GM10248 (cell line): Measurements from ENCODE around the gene PHGDH.

Source experiments
- CTCF ChIA-PET: fragments of 300-600 bp; sonication (Branson Sonifier 250); formaldehyde crosslinking; extraction: SDS; loops from one replicate; lab custom pipeline; 2021; ENCODE audit warnings: antibody characterized with exemption; lab: Yijun Ruan, JAX
- POLR2A ChIA-PET: fragments of 350-650 bp; sonication (Branson Sonifier 250); formaldehyde crosslinking; extraction: SDS; loops from one replicate; lab custom pipeline; 2020; ENCODE audit warnings: antibody characterized with exemption; lab: Yijun Ruan, JAX
- DNase-seq: peaks from one replicate; pipeline ENCODE4 v3.0.0; 2012; ENCODE audit errors: extremely low spot score
- TF ChIP-seq, protein P1 (sequence below): IDR thresholded peaks from 2 replicates; pipeline ENCODE4 v1.5.1; 2012; ENCODE audit warnings: mild to moderate bottlenecking, low read depth; ENCODE audit errors: extremely low read depth, missing control alignments, control extremely low read depth

The PHGDH gene

DNA sequence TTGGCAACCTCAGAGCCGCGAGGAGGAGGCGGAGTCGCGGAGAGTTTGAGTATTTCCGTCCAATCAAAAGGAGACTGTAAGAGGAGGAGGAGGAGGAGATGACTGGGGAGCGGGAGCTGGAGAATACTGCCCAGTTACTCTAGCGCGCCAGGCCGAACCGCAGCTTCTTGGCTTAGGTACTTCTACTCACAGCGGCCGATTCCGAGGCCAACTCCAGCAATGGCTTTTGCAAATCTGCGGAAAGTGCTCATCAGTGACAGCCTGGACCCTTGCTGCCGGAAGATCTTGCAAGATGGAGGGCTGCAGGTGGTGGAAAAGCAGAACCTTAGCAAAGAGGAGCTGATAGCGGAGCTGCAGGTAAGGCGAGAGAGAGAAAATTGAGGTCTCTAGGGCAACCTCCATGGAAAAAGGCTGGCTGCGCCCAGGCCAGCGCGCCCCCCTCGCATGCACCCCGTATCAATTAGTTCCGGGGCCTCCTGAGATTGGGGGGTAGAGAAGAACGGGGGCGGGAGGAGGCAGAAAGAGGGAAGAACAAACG is at the start of gene PHGDH:
Gene PHGDH, plus strand, starts transcription at position 131 of the 538 bp plus-strand sequence. Its CDS starts 89 bp downstream, at position 220.
- POLR2A ChIA-PET = no interaction called here
- TF ChIP-seq, protein P1, sequence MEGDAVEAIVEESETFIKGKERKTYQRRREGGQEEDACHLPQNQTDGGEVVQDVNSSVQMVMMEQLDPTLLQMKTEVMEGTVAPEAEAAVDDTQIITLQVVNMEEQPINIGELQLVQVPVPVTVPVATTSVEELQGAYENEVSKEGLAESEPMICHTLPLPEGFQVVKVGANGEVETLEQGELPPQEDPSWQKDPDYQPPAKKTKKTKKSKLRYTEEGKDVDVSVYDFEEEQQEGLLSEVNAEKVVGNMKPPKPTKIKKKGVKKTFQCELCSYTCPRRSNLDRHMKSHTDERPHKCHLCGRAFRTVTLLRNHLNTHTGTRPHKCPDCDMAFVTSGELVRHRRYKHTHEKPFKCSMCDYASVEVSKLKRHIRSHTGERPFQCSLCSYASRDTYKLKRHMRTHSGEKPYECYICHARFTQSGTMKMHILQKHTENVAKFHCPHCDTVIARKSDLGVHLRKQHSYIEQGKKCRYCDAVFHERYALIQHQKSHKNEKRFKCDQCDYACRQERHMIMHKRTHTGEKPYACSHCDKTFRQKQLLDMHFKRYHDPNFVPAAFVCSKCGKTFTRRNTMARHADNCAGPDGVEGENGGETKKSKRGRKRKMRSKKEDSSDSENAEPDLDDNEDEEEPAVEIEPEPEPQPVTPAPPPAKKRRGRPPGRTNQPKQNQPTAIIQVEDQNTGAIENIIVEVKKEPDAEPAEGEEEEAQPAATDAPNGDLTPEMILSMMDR = no peak
- DNase-seq = peak; percentile 73
- CTCF ChIA-PET = interaction anchor here (2.1 kb wide), 1 partner anchor 37 kb away, joined by 12 read pairs; no protein-coding TSS in a partner anchor

DNA sequence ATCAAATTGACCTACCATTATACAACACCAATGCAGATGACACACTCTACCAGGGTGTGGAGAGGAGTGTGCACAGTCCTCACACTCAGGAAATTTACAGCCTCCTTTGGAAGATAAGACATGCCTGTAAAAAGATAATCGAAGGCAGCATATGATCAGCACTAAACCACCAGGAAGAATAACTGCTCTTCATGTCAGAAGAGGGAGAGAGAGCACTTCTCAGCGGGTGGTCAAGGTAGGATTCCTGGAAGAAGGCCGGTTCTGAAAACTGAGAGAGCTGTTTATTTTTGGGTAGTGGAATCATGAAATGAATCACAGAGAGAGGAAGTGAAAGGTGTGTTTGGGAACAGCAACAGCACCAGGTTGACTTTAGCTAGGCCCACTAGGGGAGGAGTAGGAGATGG is 49.7 kb upstream of the PHGDH start:
- ChIA-PET CTCF (interaction anchor here (1.0 to 34.6 kb wide), 10 partner anchors 8 to 292 kb away, joined by 3 to 1134 read pairs (median 12); partner anchors contain the start of gene ZNF697), POLR2A (interaction anchor here (1.1 kb wide), 1 partner anchor 14 kb away, joined by 6 read pairs; the partner anchor contains the start of gene ZNF697)

DNA sequence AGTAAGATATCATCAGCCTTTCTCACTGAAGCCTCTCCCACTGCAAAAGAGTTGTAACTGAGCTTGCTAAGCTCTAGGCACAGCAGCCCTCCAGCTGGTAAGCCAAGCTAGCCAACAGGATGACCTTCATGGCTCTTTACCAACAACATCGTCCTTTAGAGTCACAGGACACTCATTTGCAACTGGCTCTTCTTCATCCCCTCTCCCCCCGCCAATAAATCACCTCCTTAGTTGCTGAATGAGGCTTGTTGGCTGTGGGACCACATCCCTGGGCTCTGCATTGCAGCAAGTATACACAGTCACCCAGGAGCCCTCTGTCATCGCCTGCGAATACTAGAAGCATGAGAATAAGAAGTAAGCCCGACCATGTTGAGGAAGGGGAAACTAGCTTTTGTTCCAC is 47.7 kb upstream of the PHGDH start:
- DNase-seq = no peak
- POLR2A ChIA-PET = no interaction called here
- TF ChIP-seq, protein P1 = no peak
- CTCF ChIA-PET = interaction anchor here (1.0 to 34.6 kb wide), 5 partner anchors 9 to 43 kb away, joined by 4 to 1134 read pairs (median 4); no protein-coding TSS in a partner anchor

More for the DNA sequence above, 49.7 kb upstream of the PHGDH start:
- TF ChIP-seq, protein P1 = no peak
- peak; percentile 40 for DNase-seq

DNA sequence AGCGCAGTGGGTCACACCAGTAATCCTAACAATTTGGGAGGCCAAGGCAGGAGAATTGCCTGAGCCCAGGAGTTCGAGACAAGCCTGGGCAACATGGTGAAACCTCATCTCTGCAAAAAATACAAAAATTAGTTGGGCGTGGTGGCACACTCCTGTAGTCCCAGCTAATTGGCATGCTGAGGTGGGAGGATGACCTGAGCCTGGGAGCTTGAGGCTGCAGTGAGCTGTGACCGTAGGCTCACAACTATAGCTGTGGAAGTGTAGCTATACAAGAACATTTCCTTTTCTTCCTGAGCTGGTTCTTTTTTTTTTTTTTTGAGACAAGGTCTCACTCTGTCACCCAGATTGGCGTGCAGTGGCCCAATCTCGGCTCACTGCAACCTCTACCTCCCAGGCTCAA is 44.6 kb upstream of the PHGDH start:
- POLR2A ChIA-PET = no interaction called here
- CTCF ChIA-PET = interaction anchor here (0.8 to 34.6 kb wide), 5 partner anchors 8 to 46 kb away, joined by 3 to 1134 read pairs (median 4); no protein-coding TSS in a partner anchor
- TF ChIP-seq, protein P1 = no peak
- DNase-seq = no peak

DNA sequence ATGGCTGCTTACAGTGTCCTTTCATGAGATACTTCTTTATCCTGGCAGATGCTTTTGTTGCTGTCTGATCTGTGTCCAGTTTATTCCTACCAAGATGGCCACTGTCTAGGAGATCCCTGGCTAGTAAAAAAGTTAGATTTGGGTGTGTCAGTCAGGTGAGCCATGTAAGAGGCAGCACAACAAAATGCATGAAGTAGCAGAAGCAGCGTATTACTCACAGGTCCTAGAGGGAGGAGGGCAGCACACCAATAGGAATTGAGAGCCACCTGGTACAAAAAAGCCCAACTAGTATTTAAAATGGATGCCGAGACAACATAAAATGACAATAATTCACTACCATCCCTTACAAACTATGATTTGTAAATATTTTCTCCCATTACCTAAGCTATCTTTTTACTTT is 40.8 kb upstream of the PHGDH start:
- TF ChIP-seq, protein P1 = no peak
- CTCF ChIA-PET = interaction anchor here (11.9 to 34.6 kb wide), 2 partner anchors 15 to 50 kb away, joined by 380 to 1134 read pairs; partner anchors contain the start of gene ZNF697
- POLR2A ChIA-PET = no interaction called here
- DNase-seq = no peak

DNA sequence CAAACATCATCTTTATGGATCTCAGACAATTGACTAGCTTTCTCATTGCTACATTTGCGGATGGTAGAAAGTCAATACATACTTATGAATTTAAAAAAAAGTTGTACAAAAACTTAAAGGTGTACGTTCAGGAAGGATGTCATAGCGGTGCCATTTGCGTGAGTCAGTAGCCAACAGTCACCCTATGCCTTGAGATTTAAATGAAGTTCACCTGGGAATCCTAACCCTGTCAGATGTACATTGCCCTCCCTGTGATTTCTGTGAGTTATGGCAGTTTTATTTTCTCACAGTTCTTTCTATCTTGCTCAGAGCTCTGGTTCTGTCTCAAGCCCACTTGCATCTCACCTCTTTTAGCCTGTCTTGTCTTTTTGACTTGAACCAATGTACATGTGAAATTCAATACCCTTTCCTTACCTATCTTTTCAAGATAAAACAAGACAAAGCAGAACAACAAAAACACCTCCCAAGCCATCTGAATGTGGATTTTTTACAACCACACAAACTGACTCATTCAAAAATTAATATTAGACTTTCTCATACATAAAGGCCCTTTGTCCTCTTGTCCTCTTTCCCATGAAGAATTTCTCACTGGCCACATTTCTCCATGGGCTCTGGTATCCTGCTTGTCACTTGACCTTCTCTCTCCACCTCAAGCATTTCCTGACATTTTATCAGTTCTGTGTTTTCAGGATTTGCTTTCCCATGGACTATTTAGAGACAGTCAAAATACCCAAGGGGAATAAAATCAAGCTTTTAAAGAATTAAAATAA is 38.4 kb upstream of the PHGDH start:
- ChIA-PET POLR2A (no interaction called here), CTCF (interaction anchor here (0.6 to 34.6 kb wide), 7 partner anchors 11 to 71 kb away, joined by 3 to 1134 read pairs (median 19); partner anchors contain the start of genes PHGDH and ZNF697)
- DNase-seq = no peak
- TF ChIP-seq, protein P1 = no peak
